Mesenchymal stem cell (in vitro differentiated cells and primary cell): ENCODE data around the gene PRKCB.

Experiments
- DNase-seq: peaks from one replicate; pipeline ENCODE4 v3.0.0-alpha.2; 2013
- H2AFZ ChIP-seq: one replicate; pipeline ENCODE4 v1.6.1; 2013; ENCODE audit warnings: low read depth, mild to moderate bottlenecking, control low read depth, inconsistent platforms, low read length, moderate library complexity
- H2AK5ac ChIP-seq: 2 replicates; pipeline ENCODE4 v1.6.1; 2013; ENCODE audit warnings: low read length, moderate library complexity, mild to moderate bottlenecking, inconsistent platforms; ENCODE audit not compliant: severe bottlenecking
- H2BK120ac ChIP-seq: one replicate; pipeline ENCODE4 v1.6.1; 2013; ENCODE audit warnings: low read depth, mild to moderate bottlenecking, inconsistent platforms, low read length, moderate library complexity
- H2BK12ac ChIP-seq, 2 experiments: one replicate each; pipeline ENCODE4 v1.6.1; 2013; ENCODE audit warnings: inconsistent platforms in 2 of 2, low read length in 2 of 2, mild to moderate bottlenecking in 2 of 2, moderate library complexity in 2 of 2, control low read depth in 1 of 2
- H2BK15ac ChIP-seq: one replicate; pipeline ENCODE4 v1.6.1; 2013; ENCODE audit warnings: mild to moderate bottlenecking, low read depth, inconsistent platforms; ENCODE audit not compliant: poor library complexity, severe bottlenecking
- H2BK5ac ChIP-seq: 2 replicates; pipeline ENCODE4 v1.6.1; 2013; ENCODE audit warnings: low read depth, mild to moderate bottlenecking, low read length, control low read depth, inconsistent platforms; ENCODE audit not compliant: poor library complexity, severe bottlenecking
- H3K14ac ChIP-seq, 2 experiments: one replicate each; pipeline ENCODE4 v1.6.1; 2013; ENCODE audit warnings: inconsistent platforms in 2 of 2, low read length in 2 of 2, control low read depth in 1 of 2, mild to moderate bottlenecking in 1 of 2, moderate library complexity in 1 of 2
- H3K18ac ChIP-seq, 2 experiments: one replicate each; pipeline ENCODE4 v1.6.1; 2013; ENCODE audit warnings: inconsistent platforms in 2 of 2, low read length in 2 of 2, control low read depth in 1 of 2, low read depth in 1 of 2, mild to moderate bottlenecking in 1 of 2
- H3K23ac ChIP-seq, 2 experiments: one replicate each; pipeline ENCODE4 v1.6.1; 2013; ENCODE audit warnings: inconsistent platforms in 2 of 2, low read length in 2 of 2, mild to moderate bottlenecking in 2 of 2, moderate library complexity in 2 of 2, control low read depth in 1 of 2
- H3K27ac ChIP-seq: 2 replicates; pipeline ENCODE4 v1.5.1; 2013; ENCODE audit warnings: mild to moderate bottlenecking, moderate library complexity, low read length, control low read depth, inconsistent platforms; ENCODE audit not compliant: poor library complexity, severe bottlenecking
- H3K27me3 ChIP-seq, 2 experiments: 2 replicates each; pipeline versions ENCODE4 v1.6.1 to v1.7.0; 2013; ENCODE audit warnings: low read length in 2 of 2, mild to moderate bottlenecking in 2 of 2, moderate library complexity in 2 of 2, control low read depth in 1 of 2, inconsistent platforms in 1 of 2; ENCODE audit not compliant: control insufficient read depth in 1 of 2, insufficient read depth in 1 of 2
- H3K36me3 ChIP-seq, 2 experiments: 2 replicates each; pipeline versions ENCODE4 v1.6.1 to v1.7.0; 2013; ENCODE audit warnings: low read length in 2 of 2, control low read depth in 1 of 2, inconsistent platforms in 1 of 2, low read depth in 1 of 2, mild to moderate bottlenecking in 1 of 2; ENCODE audit not compliant: insufficient read depth in 2 of 2, control insufficient read depth in 1 of 2
- H3K4ac ChIP-seq, 2 experiments: one replicate each; pipeline ENCODE4 v1.6.1; 2013; ENCODE audit warnings: inconsistent platforms in 2 of 2, low read length in 2 of 2, mild to moderate bottlenecking in 2 of 2, moderate library complexity in 2 of 2, control low read depth in 1 of 2, low read depth in 1 of 2
- H3K4me1 ChIP-seq: 2 replicates; pipeline ENCODE4 v1.6.1; 2013; ENCODE audit warnings: low read depth, low read length, control low read depth; ENCODE audit not compliant: control insufficient read depth, insufficient read depth
- H3K4me2 ChIP-seq: 2 replicates; pipeline ENCODE4 v1.6.1; 2013; ENCODE audit warnings: low read length, mild to moderate bottlenecking, inconsistent platforms; ENCODE audit not compliant: poor library complexity, severe bottlenecking
- H3K4me3 ChIP-seq, 2 experiments: 2 replicates each; pipeline versions ENCODE4 v1.5.1 to v1.7.0; 2013; ENCODE audit warnings: low read length in 2 of 2, mild to moderate bottlenecking in 2 of 2, control low read depth in 1 of 2, low read depth in 1 of 2; ENCODE audit not compliant: insufficient read depth in 1 of 2
- H3K79me1 ChIP-seq: replicated peaks from 2 replicates; pipeline ENCODE4 v1.6.1; 2013; ENCODE audit warnings: mild to moderate bottlenecking, control low read depth, low read length, inconsistent platforms; ENCODE audit not compliant: poor library complexity, severe bottlenecking
- H3K9ac ChIP-seq: 2 replicates; pipeline ENCODE4 v1.7.0; 2013; ENCODE audit warnings: mild to moderate bottlenecking, low read length, moderate library complexity
- H3K9me3 ChIP-seq: 2 replicates; pipeline ENCODE4 v1.7.0; 2013; ENCODE audit warnings: mild to moderate bottlenecking, low read length; ENCODE audit not compliant: control insufficient read depth
- H4K8ac ChIP-seq: one replicate; pipeline ENCODE4 v1.6.1; 2013; ENCODE audit warnings: inconsistent platforms, mild to moderate bottlenecking, low read length, moderate library complexity
- H4K91ac ChIP-seq: one replicate; pipeline ENCODE4 v1.6.1; 2013; ENCODE audit warnings: mild to moderate bottlenecking, low read length, inconsistent platforms
- WGBS: methylation state at CpG from one replicate; pipeline ENCODE4 v1.1.7; 2013; ENCODE audit warnings: mixed read lengths; 5-methylcytosine and 5-hydroxymethylcytosine counted together

The PRKCB gene

DNA sequence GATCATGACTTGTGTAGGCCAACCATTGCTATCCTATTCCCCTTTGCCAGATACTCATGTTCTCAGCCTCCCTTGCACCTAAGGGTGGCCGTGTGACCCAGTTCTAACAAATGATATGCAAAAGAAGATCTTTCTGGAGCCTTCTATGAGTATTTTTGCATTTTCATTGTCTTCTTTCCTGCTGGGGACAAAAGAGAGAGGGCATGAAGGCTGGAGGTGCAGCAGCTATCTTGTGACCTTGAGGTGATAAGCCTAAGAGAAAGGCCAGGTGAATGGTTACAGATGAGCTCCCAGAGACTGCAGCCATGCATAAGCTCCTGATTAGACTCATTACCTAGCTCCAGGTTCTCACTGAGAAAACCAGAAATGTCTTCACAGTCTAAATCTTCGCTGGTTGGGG, 38.8 kb upstream of the PRKCB start:
- H2BK120ac ChIP-seq, result no peak overlapping the region
- no peaks in the 10 kb centered on the region for H3K9me3 ChIP-seq
- 58% methylated on average over 2 of the region's 2 CpGs for WGBS
- no peak overlapping the region for H2BK15ac ChIP-seq
- no peak overlapping the region for H3K18ac ChIP-seq
- H3K9ac ChIP-seq, result no peak overlapping the region
- no peak overlapping the region for H3K23ac ChIP-seq
- no peak for DNase-seq
- H3K4me2 ChIP-seq, result no peak overlapping the region
- peaks cover 0 to 4% of the 10 kb centered on the region in 2 experiments for H3K27me3 ChIP-seq
- no peak overlapping the region for H2AK5ac ChIP-seq
- no peak overlapping the region for H2BK5ac ChIP-seq
- H3K79me1 ChIP-seq, result no peaks in the 10 kb centered on the region
- no peak overlapping the region for H3K14ac ChIP-seq
- no peak overlapping the region for H4K91ac ChIP-seq
- H2AFZ ChIP-seq, result no peak overlapping the region
- no peaks in the 10 kb centered on the region for H3K36me3 ChIP-seq
- H3K4ac ChIP-seq, result no peak overlapping the region
- no peak overlapping the region for H4K8ac ChIP-seq
- no peak overlapping the region for H3K27ac ChIP-seq
- H3K4me3 ChIP-seq, result no peak overlapping the region
- no peaks in the 10 kb centered on the region for H3K4me1 ChIP-seq
- H2BK12ac ChIP-seq, result no peak overlapping the region

GRCh38 chr16:23801378-23801777, 34.4 kb upstream of the PRKCB start:
- H3K79me1 ChIP-seq, result no peaks in the 10 kb centered on the region
- no peaks in the 10 kb centered on the region for H3K4me1 ChIP-seq
- no peak overlapping the region for H2BK5ac ChIP-seq
- WGBS, result 16% methylated on average over 3 of the region's 5 CpGs
- H3K9me3 ChIP-seq, result no peaks in the 10 kb centered on the region
- H3K4ac ChIP-seq, result no peak overlapping the region
- H3K27ac ChIP-seq, result no peak overlapping the region
- DNase-seq, result peak; percentile 26
- no peak overlapping the region for H2BK12ac ChIP-seq
- no peak overlapping the region for H3K18ac ChIP-seq
- H4K8ac ChIP-seq, result no peak overlapping the region
- no peak overlapping the region for H2BK120ac ChIP-seq
- H3K36me3 ChIP-seq, result no peaks in the 10 kb centered on the region
- no peak overlapping the region for H2BK15ac ChIP-seq
- H4K91ac ChIP-seq, result no peak overlapping the region
- no peak overlapping the region for H3K14ac ChIP-seq
- no peak overlapping the region for H3K9ac ChIP-seq
- H2AFZ ChIP-seq, result no peak overlapping the region
- no peak overlapping the region for H3K4me3 ChIP-seq
- H3K4me2 ChIP-seq, result no peak overlapping the region
- no peak overlapping the region for H3K23ac ChIP-seq
- H2AK5ac ChIP-seq, result no peak overlapping the region
- H3K27me3 ChIP-seq, result peaks cover 0 to 11% of the 10 kb centered on the region in 2 experiments

GRCh38 chr16:23802776-23803175, 33.0 kb upstream of the PRKCB start:
- Histone ChIP-seq H4K91ac (no peak overlapping the region), H3K14ac (no peak overlapping the region), H2BK5ac (no peak overlapping the region), H3K4me3 (no peak overlapping the region), H2AFZ (no peak overlapping the region), H2BK15ac (no peak overlapping the region), H3K9me3 (no peaks in the 10 kb centered on the region), H2AK5ac (no peak overlapping the region), H3K4me1 (no peaks in the 10 kb centered on the region), H3K79me1 (no peaks in the 10 kb centered on the region), H3K18ac (no peak overlapping the region), H3K27me3 (peaks cover 0 to 17% of the 10 kb centered on the region in 2 experiments), H2BK12ac (no peak overlapping the region), H4K8ac (no peak overlapping the region), H3K36me3 (no peaks in the 10 kb centered on the region), H3K27ac (no peak overlapping the region), H3K23ac (no peak overlapping the region), H2BK120ac (no peak overlapping the region), H3K4me2 (no peak overlapping the region), H3K9ac (no peak overlapping the region), H3K4ac (no peak overlapping the region)
- 38% methylated on average over 1 of the region's 2 CpGs for WGBS
- DNase-seq, result no peak

- no peaks in the 10 kb centered on the region for H3K79me1 ChIP-seq
- H2BK12ac ChIP-seq, result no peak overlapping the region
- H3K18ac ChIP-seq, result no peak overlapping the region
- WGBS, result 14% methylated on average over 9 of the region's 9 CpGs
- no peak overlapping the region for H3K4ac ChIP-seq
- no peak overlapping the region for H2BK5ac ChIP-seq
- H3K23ac ChIP-seq, result no peak overlapping the region
- H2BK120ac ChIP-seq, result no peak overlapping the region
- no peak overlapping the region for H4K91ac ChIP-seq
- no peak overlapping the region for H3K27ac ChIP-seq
- no peak overlapping the region for H3K4me2 ChIP-seq
- no peaks in the 10 kb centered on the region for H3K4me1 ChIP-seq
- H3K14ac ChIP-seq, result no peak overlapping the region
- no peak overlapping the region for H2BK15ac ChIP-seq
- peak overlapping the region in 1 of 2 experiments; percentile 63 for H3K4me3 ChIP-seq
- no peak overlapping the region for H2AK5ac ChIP-seq
- H3K36me3 ChIP-seq, result no peaks in the 10 kb centered on the region
- H2AFZ ChIP-seq, result no peak overlapping the region
- H3K9ac ChIP-seq, result peak overlapping the region; percentile 24
- H4K8ac ChIP-seq, result no peak overlapping the region
- DNase-seq, result no peak
- peaks cover 0 to 17% of the 10 kb centered on the region in 2 experiments for H3K27me3 ChIP-seq
- H3K9me3 ChIP-seq, result no peaks in the 10 kb centered on the region
Measured at GRCh38 chr16:23803591-23804123, 32.1 kb upstream of the PRKCB start.
